Measurements from ENCODE around the gene BABAM2.

BABAM2 gene

DNA sequence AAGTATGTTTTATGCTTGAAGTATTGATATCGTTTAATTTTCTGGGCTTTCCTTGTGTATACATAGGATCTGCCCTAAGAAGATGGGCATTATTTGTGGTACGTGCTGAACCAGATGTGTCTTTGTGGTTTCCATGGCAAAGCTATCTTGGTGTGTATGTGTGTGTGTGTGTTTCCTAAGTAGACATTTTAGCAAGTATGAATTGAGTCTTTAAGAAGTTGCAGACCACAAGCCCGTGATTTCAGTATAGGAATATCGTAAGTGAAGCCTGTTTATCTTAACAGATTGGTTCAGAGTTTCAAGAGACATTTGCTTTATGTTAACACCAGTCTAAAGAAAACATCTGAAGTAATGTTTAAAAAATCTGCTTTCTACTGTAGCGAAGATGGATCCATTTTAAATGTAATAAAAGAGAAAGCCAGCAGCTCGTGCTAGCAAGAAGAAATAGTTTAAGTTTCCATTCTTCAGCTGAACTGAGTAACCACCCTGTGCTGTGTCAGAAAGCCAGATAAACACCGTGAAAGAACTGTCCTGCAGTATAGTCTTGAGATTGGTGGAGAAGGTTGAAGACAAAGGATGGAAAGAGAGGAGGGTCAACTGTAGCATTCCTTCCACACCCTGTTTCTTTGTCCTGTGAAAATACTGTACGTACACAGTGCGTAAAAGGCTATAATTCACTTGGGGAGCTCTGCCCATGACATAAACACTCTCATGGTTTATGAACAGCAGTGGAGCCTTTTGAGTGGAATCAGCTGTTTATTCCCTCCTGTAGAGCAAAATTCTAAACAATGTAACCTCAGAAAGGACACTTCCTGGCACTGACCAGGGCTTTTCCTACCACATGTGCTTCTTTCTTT lies 410.2 kb downstream of the BABAM2 start:
- DNase-seq (ENCODE audit: low read depth in 2 of 2), result peak; percentile 31 to 83
- TF ChIP-seq, protein P1, sequence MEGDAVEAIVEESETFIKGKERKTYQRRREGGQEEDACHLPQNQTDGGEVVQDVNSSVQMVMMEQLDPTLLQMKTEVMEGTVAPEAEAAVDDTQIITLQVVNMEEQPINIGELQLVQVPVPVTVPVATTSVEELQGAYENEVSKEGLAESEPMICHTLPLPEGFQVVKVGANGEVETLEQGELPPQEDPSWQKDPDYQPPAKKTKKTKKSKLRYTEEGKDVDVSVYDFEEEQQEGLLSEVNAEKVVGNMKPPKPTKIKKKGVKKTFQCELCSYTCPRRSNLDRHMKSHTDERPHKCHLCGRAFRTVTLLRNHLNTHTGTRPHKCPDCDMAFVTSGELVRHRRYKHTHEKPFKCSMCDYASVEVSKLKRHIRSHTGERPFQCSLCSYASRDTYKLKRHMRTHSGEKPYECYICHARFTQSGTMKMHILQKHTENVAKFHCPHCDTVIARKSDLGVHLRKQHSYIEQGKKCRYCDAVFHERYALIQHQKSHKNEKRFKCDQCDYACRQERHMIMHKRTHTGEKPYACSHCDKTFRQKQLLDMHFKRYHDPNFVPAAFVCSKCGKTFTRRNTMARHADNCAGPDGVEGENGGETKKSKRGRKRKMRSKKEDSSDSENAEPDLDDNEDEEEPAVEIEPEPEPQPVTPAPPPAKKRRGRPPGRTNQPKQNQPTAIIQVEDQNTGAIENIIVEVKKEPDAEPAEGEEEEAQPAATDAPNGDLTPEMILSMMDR (IDR thresholded peaks at IDR 0.05; ENCODE audit: low read depth, low read length), result no peak

DNA sequence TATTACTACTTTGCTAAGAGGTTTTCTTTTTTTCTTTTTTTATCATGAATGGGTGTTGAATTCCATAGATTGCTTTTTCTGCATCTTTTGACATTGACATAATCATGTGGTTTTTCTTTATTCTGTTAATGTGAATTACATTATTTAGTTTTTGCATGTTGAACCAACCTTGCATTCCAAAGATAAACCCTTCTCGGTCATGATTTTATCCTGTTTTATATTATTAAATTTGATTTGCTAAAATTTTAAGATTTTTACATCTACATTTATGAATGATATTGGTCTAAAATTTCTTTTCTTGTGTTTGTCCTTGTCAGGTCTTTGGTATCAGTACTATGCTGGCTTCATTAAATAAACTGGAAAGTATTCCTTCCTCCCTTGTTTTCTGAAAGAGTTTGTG lies 414.7 kb downstream of the BABAM2 start:
- no peak overlapping the region for H3K4me3 ChIP-seq (replicated peaks in 1 of 2; ENCODE audit: low read depth in 2 of 2, low read length in 2 of 2)
- TF ChIP-seq, protein P1 (IDR thresholded peaks at IDR 0.05; ENCODE audit: low read depth, low read length), result no peak
- no peak for DNase-seq (ENCODE audit: low read depth in 2 of 2)

More for the DNA sequence above, 410.2 kb downstream of the BABAM2 start:
- no peak overlapping the region for H3K4me3 ChIP-seq (replicated peaks in 1 of 2; ENCODE audit: low read depth in 2 of 2, low read length in 2 of 2)

DNA sequence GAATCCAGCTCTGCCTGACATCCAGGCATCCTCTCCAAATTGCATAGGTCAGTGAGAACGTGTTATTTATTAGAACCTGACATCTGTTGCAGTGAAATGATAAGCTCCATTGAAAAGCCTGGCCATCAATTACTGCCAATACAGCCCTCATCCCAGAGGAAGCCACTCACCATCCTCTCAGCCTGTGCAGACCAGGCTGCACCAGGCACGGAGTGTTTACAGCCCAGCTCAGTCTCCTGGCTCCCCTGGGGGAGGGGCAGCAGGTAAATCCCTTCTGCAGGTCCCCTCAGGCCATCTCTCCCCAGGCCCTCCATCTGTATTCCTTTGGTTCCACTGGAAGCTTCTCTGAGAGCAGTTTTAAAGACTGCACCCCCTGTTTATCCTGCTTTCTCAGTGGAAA lies 419.6 kb downstream of the BABAM2 start:
- no peak overlapping the region for H3K4me3 ChIP-seq (replicated peaks in 1 of 2; ENCODE audit: low read depth in 2 of 2, low read length in 2 of 2)
- no peak for DNase-seq (ENCODE audit: low read depth in 2 of 2)
- TF ChIP-seq, protein P1 (IDR thresholded peaks at IDR 0.05; ENCODE audit: low read depth, low read length), result no peak

DNA sequence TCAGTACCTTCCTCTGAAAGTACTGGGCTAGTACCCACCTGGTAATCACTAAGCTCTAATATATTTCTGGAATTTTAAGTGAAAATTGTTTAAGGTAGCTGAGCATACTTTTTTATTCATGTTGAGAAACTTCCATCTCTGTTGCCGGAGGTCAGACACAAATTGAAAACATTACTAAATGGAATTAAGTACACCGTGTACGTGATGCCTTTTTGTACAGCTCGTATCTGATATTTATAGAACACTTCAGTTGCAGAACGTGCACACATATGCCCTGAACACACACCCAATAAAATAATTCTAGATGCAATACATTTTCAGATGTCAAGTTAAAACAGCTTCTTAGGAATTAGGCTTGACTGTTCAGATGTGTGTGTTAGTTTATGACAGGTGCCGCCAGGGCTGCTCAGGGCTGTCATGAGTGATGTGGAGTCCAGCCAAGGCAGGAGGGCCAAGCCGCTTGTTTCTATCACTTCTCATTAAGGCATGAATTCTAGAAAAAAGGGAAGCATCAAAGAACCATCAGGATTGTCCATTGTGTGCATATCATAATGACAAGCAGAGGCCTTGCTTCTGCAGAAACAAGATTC lies 421.2 kb downstream of the BABAM2 start:
- TF ChIP-seq, protein P1 (IDR thresholded peaks at IDR 0.05; ENCODE audit: low read depth, low read length), result no peak
- no peak overlapping the region for H3K4me3 ChIP-seq (replicated peaks in 1 of 2; ENCODE audit: low read depth in 2 of 2, low read length in 2 of 2)
- no peak for DNase-seq (ENCODE audit: low read depth in 2 of 2)

DNA sequence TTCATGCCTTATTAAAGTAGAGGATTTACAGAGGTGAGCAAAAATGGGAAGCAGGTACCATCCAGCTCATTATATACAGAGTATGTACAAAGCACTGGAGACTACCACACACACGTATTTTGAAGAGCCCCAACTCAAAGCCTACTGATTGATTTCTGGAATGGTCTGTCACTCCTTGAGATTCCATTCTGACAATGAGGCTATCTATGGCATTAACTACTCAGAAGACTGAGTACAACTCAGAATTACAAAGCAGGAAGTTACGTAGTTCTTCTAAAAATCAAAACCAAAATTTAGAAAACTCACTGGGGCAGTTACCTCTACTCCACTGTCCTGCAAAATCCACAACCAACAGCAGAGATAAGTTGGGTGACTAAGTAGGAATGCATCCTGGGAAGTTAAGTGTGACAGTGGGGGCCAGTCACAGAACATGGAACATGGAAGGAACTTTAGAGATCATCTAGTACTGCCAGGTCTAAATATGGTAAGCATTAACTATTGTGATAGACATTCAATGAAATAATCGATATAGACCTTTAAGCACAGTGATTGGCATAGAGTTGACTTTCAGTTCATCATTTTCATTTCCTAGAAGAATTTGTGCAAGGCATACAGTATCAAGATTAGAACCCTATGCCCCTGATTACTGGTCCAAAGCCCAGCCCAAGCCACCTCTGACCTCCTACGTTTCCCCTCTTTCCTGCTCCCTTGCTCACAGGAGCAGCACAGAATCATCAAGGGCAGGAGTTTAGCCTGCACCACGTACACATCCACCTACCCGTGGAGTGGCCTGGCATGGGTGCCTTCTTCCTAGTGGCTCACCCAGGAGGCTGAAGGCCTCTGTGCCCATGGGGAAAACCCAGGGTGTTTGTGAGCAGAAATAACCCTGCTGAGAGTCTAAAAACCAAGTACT lies 422.0 kb downstream of the BABAM2 start:
- no peak overlapping the region for H3K4me3 ChIP-seq (replicated peaks in 1 of 2; ENCODE audit: low read depth in 2 of 2, low read length in 2 of 2)
- no peak for DNase-seq (ENCODE audit: low read depth in 2 of 2)
- TF ChIP-seq, protein P1 (IDR thresholded peaks at IDR 0.05; ENCODE audit: low read depth, low read length), result no peak

DNA sequence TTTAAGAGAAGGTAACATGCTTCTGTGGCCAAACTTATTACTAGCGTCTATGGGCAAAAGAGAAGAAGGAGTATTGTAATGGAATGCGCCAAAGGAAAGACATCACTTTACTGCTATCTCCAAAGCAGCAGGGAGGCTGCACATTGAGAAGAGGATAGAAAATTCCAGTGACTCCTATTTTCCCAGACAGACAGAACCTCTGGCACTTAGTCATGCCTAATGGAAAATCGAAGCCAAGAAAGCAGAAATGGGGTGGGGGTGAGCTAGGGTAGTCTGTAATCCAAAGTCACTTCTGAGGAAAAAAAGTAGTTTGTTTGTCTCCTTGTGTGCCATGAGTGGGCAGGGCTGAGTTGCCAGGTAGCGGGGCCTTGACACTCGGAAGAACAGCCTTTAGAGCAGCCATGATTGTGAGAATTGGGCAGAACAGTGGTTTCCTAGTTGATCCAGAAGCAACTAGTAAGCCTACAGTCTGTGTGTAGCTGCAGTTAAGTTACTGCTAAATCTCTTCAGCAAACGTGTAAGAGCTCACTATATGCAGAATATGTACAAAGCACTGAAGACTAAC lies 422.8 kb downstream of the BABAM2 start:
- DNase-seq (ENCODE audit: low read depth in 2 of 2), result no peak
- TF ChIP-seq, protein P1 (IDR thresholded peaks at IDR 0.05; ENCODE audit: low read depth, low read length), result no peak
- no peak overlapping the region for H3K4me3 ChIP-seq (replicated peaks in 1 of 2; ENCODE audit: low read depth in 2 of 2, low read length in 2 of 2)

Data from cardiac fibroblast (primary cell).